H1 (cell line): ENCODE measurements around the gene GNAL. TPM values are rescaled to one million over a fixed set of nuclear protein-coding genes. Genes with fewer than 3 reads are reported as not detected.

Experiments
- ASH2L ChIP-seq: fragments of 200-600, 300-600 bp; sonication (generic); IDR thresholded peaks from one replicate; pipeline ENCODE4 v1.7.1; 2017; ENCODE audit warnings: low read length
- ATF2 ChIP-seq: IDR thresholded peaks from 2 replicates; pipeline ENCODE4 v1.6.1; 2012; ENCODE audit warnings: low read length, inconsistent platforms
- CBX5 ChIP-seq: fragments of 300-800, 300-1000 bp; sonication (generic); IDR thresholded peaks from 2 replicates; pipeline ENCODE4 v1.7.1; 2016; ENCODE audit warnings: antibody characterized with exemption, low read length, low read depth
- GTF2F1 ChIP-seq: IDR thresholded peaks from 2 replicates; pipeline ENCODE4 v1.6.1; 2012; ENCODE audit warnings: low read depth, low read length, improper control_type of control experiment, borderline replicate concordance
- HDAC2 ChIP-seq, 2 experiments: fragments of 300-600 bp in 1 of 2; sonication (generic) in 1 of 2; IDR thresholded peaks; 2 replicates each; pipeline ENCODE4 v1.6.1; 2011 to 2012; ENCODE audit warnings: low read depth in 2 of 2, low read length in 2 of 2, mild to moderate bottlenecking in 2 of 2, moderate library complexity in 2 of 2, borderline replicate concordance in 1 of 2, inconsistent platforms in 1 of 2
- KDM4A ChIP-seq: IDR thresholded peaks from one replicate; pipeline ENCODE4 v1.7.1; 2012; ENCODE audit warnings: low read depth, mild to moderate bottlenecking, moderate library complexity, low read length, inconsistent platforms; ENCODE audit not compliant: severe bottlenecking
- MAFK ChIP-seq: IDR thresholded peaks from 2 replicates; pipeline ENCODE4 v1.6.1; 2012; ENCODE audit warnings: low read depth, mild to moderate bottlenecking, improper control_type of control experiment, low read length
- PHF8 ChIP-seq: fragments of 200-600 bp; sonication (generic); conservative IDR thresholded peaks from 2 replicates; pipeline ENCODE4 v1.7.1; 2012; ENCODE audit warnings: low read depth, mild to moderate bottlenecking, inconsistent platforms, low read length, moderate library complexity
- POLR2AphosphoS5 ChIP-seq: IDR thresholded peaks from 2 replicates; pipeline ENCODE4 v1.6.1; 2011; ENCODE audit warnings: low read depth, low read length
- RAD21 ChIP-seq, 2 experiments: IDR thresholded peaks in 1 of 2; conservative IDR thresholded peaks in 1 of 2; 2 replicates each; pipeline ENCODE4 v1.6.1; 2011; ENCODE audit warnings: low read depth in 2 of 2, low read length in 2 of 2, improper control_type of control experiment in 1 of 2, inconsistent platforms in 1 of 2, mild to moderate bottlenecking in 1 of 2, moderate library complexity in 1 of 2
- RFX5 ChIP-seq: IDR thresholded peaks from 2 replicates; pipeline ENCODE4 v1.6.1; 2011; ENCODE audit warnings: low read depth, low read length, improper control_type of control experiment, borderline replicate concordance
- SIN3A ChIP-seq, 2 experiments: IDR thresholded peaks in 1 of 2; conservative IDR thresholded peaks in 1 of 2; 2 replicates each; pipeline ENCODE4 v1.6.1; 2011 to 2012; ENCODE audit warnings: low read length in 2 of 2, improper control_type of control experiment in 1 of 2, low read depth in 1 of 2, mild to moderate bottlenecking in 1 of 2
- polyA plus RNA-seq, 7 experiments: library from polyadenylated mRNA; depleted of rRNA in 3 of 7; stranded (reverse) in 5 of 7; unstranded in 2 of 7; fragments of >200 nt in 5 of 7; fragments of 200-250 nt in 2 of 7; gene quantifications; 1 replicate in 5 of 7; 2 replicates in 1 of 7; 4 replicates in 1 of 7; pipeline versions ENCODE4 v1.2.1 to v1.2.3, GENCODE V29; 2011 to 2013; ENCODE audit warnings: missing spikeins in 2 of 7, mixed read lengths in 2 of 7
- total RNA-seq: library from RNA; stranded (reverse); fragmentation: NEBNext Ultra II Directional; extraction: Animal tissue kit (Norgen Biotek cat#: 25700); gene quantifications from 2 replicates; pipeline ENCODE4 v1.2.1, GENCODE V29; 2021
- TF ChIP-seq, protein P1 (sequence below): IDR thresholded peaks from 2 replicates; pipeline ENCODE4 v1.6.1; 2012; ENCODE audit warnings: inconsistent platforms

GNAL gene
- total and polyA plus RNA-seq, 2 of the 8 experiments (the other 6 are each of a cell fraction or from before 2014, with no cell fraction given), result 13.2 to 18.3 TPM

- TF ChIP-seq HDAC2 (IDR thresholded peaks at IDR 0.05; ENCODE audit: borderline replicate concordance in 1 of 2, low read depth in 2 of 2, low read length in 2 of 2) (0 out of 4 replicates have a peak, but pooled peaks of 1 of the 2 experiments have one; percentile 20), ASH2L (peak; percentile 84), CBX5 (no peak), RAD21 (IDR thresholded peaks at IDR 0.05 in 1 of 2, conservative IDR thresholded peaks at IDR 0.05 in 1 of 2; ENCODE audit: low read depth in 2 of 2, low read length in 2 of 2) (peak in 1 of 2 experiments; percentile 36; a peak in 1 of 4 replicates), RFX5 (no peak), KDM4A (peak; percentile 93), MAFK (peak; percentile 100), ATF2 (peak; percentile 43; the same call in 1 of the 2 replicates), POLR2AphosphoS5 (no peak), PHF8 (peak; percentile 35), SIN3A (conservative IDR thresholded peaks at IDR 0.05 in 1 of 2, IDR thresholded peaks at IDR 0.05 in 1 of 2; ENCODE audit: low read depth in 1 of 2, low read length in 2 of 2) (peak; percentile 59 to 69; a peak in 1 of 4 replicates), GTF2F1 (no peak)
- TF ChIP-seq, protein P1, sequence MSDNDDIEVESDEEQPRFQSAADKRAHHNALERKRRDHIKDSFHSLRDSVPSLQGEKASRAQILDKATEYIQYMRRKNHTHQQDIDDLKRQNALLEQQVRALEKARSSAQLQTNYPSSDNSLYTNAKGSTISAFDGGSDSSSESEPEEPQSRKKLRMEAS, result peak; percentile 71
These were observed at the start of gene GNAL (continued) for GRCh38 chr18:11688972-11689668.
